HepG2 (cell line): ENCODE measurements around the gene BTBD7. TPM values are rescaled to one million over a fixed set of nuclear protein-coding genes. Genes with fewer than 3 reads are reported as not detected.

Experiments used
- ATAC-seq: fragments of 200-7000 bp; cut with Tn5 transposase; 3 replicates; pipeline ENCODE4 v1.9.1; 2020; ENCODE audit warnings: mild to moderate bottlenecking, moderate library complexity
- BruUV-seq: library from RNA; stranded (reverse); fragments of 400-500 nt; replicated peaks from 2 replicates; lab custom pipeline; 2021; lab: Mats Ljungman, UMichigan
- CTCF ChIA-PET: fragments of 300-600 bp; formaldehyde crosslinking; extraction: SDS; loops from one replicate; lab custom pipeline; 2021; ENCODE audit warnings: low total read pairs, inconsistent platforms, low intra/inter-chr PET ratio; lab: Yijun Ruan, JAX
- POLR2A ChIA-PET: fragments of 350-600 bp; sonication (Branson Sonifier 250); formaldehyde crosslinking; loops from one replicate; lab custom pipeline; 2020; ENCODE audit warnings: antibody characterized with exemption, inconsistent platforms; lab: Yijun Ruan, JAX
- DNase-seq: peaks from one replicate; pipeline ENCODE4 v3.0.0-alpha.2; 2015; ENCODE audit warnings: low spot score
- FAIRE-seq: peaks from 3 replicates; lab custom pipeline; 2011; peaks lifted over from hg19 to GRCh38; lab: Jason Lieb, UNC
- H2AFZ ChIP-seq: one replicate; pipeline ENCODE4 v1.6.1; 2011; ENCODE audit warnings: low read length, inconsistent platforms
- H3K27ac ChIP-seq: fragments of 300-600 bp; 3 replicates; pipeline ENCODE4 v1.8.0; 2011; ENCODE audit warnings: mixed run types, mild to moderate bottlenecking, mixed read lengths, low read length, inconsistent platforms; ENCODE audit not compliant: insufficient read depth; ENCODE audit errors: extremely low read length
- H3K27me3 ChIP-seq, 2 experiments: fragments of 200-600 bp in 1 of 2; 2 replicates in 1 of 2; 3 replicates in 1 of 2; pipeline versions ENCODE4 v1.6.0 to v1.8.0; 2011; ENCODE audit warnings: low read length in 2 of 2, mild to moderate bottlenecking in 2 of 2, moderate library complexity in 2 of 2, inconsistent platforms in 1 of 2; ENCODE audit not compliant: insufficient read depth in 2 of 2, control insufficient read depth in 1 of 2
- H3K36me3 ChIP-seq, 2 experiments: fragments of 200-600 bp in 1 of 2; replicated peaks in 1 of 2; 2 replicates in 1 of 2; 3 replicates in 1 of 2; pipeline versions ENCODE4 v1.5.1 to v1.8.0; 2011; ENCODE audit warnings: low read length in 2 of 2, inconsistent platforms in 1 of 2; ENCODE audit not compliant: insufficient read depth in 2 of 2, control insufficient read depth in 1 of 2
- H3K4me1 ChIP-seq: 2 replicates; pipeline ENCODE4 v1.5.1; 2012; ENCODE audit warnings: low read length, inconsistent platforms; ENCODE audit not compliant: insufficient read depth
- H3K4me2 ChIP-seq: 2 replicates; pipeline ENCODE4 v1.6.0; 2011; ENCODE audit warnings: low read depth, low read length, inconsistent platforms
- H3K4me3 ChIP-seq, 3 experiments: fragments of 200-600 bp in 1 of 3; sonication (generic), shearing (Covaris generic) in 1 of 3; replicated peaks in 1 of 3; 2 replicates each; pipeline ENCODE4 v1.5.1; 2011 to 2016; ENCODE audit warnings: low read length in 3 of 3, inconsistent platforms in 2 of 3, low read depth in 2 of 3, mild to moderate bottlenecking in 2 of 3, control low read depth in 1 of 3, mixed read lengths in 1 of 3; ENCODE audit not compliant: insufficient read depth in 1 of 3
- H3K79me2 ChIP-seq: one replicate; pipeline ENCODE4 v1.6.1; 2011; ENCODE audit warnings: low read length, inconsistent platforms; ENCODE audit not compliant: insufficient read depth
- H3K9ac ChIP-seq: 2 replicates; pipeline ENCODE4 v1.6.0; 2011; ENCODE audit warnings: mild to moderate bottlenecking, low read depth, low read length, inconsistent platforms; ENCODE audit not compliant: insufficient read depth
- H3K9me3 ChIP-seq: 2 replicates; pipeline ENCODE4 v1.5.1; 2012; ENCODE audit warnings: mild to moderate bottlenecking, low read length
- H4K20me1 ChIP-seq: 2 replicates; pipeline ENCODE4 v1.6.0; 2011; ENCODE audit warnings: inconsistent platforms, mild to moderate bottlenecking, low read length, moderate library complexity; ENCODE audit not compliant: insufficient read depth
- CREM ChIP-seq, 2 experiments: sonication (generic) in 1 of 2; formaldehyde crosslinking in 1 of 2; IDR thresholded peaks; 2 replicates each; pipeline versions ENCODE4 v1.4.0 to v1.6.1; 2016 to 2020; ENCODE audit warnings: antibody characterized with exemption in 1 of 2, mild to moderate bottlenecking in 1 of 2, missing genetic modification reagents in 1 of 2
- FOXA1 ChIP-seq, 2 experiments: fragments of 450-650 bp in 1 of 2; sonication (generic) in 1 of 2; formaldehyde crosslinking in 1 of 2; IDR thresholded peaks; 2 replicates each; pipeline versions ENCODE4 v1.4.0 to v1.6.1; 2016 to 2020; ENCODE audit warnings: missing genetic modification reagents in 1 of 2
- HMGXB4 ChIP-seq, 2 experiments: sonication (generic) in 1 of 2; formaldehyde crosslinking in 1 of 2; IDR thresholded peaks; 2 replicates each; pipeline versions ENCODE4 v1.4.0 to v1.6.1; 2018 to 2020; ENCODE audit warnings: missing genetic modification reagents in 2 of 2, borderline replicate concordance in 1 of 2, low read depth in 1 of 2, mild to moderate bottlenecking in 1 of 2, missing biosample characterization in 1 of 2
- HNF4G ChIP-seq, 2 experiments: sonication (generic) in 1 of 2; formaldehyde crosslinking in 1 of 2; IDR thresholded peaks; 2 replicates each; pipeline versions ENCODE4 v1.4.0 to v1.6.1; 2011 to 2020; ENCODE audit warnings: borderline replicate concordance in 2 of 2, low read depth in 2 of 2, mild to moderate bottlenecking in 2 of 2, low read length in 1 of 2, missing genetic modification reagents in 1 of 2, moderate library complexity in 1 of 2
- MTF2 ChIP-seq: sonication (generic); formaldehyde crosslinking; IDR thresholded peaks from 2 replicates; pipeline ENCODE4 v1.5.0; 2020; ENCODE audit warnings: missing genetic modification reagents, borderline replicate concordance
- NRL ChIP-seq: sonication (generic); formaldehyde crosslinking; IDR thresholded peaks from 2 replicates; pipeline ENCODE4 v1.5.0; 2020; ENCODE audit warnings: missing genetic modification reagents, mild to moderate bottlenecking, moderate library complexity, borderline replicate concordance
- RBFOX2 ChIP-seq: fragments of 200-400 bp; formaldehyde crosslinking; IDR thresholded peaks from 2 replicates; pipeline ENCODE4 v1.6.1; 2017; ENCODE audit warnings: low read depth, mild to moderate bottlenecking, low read length
- SMC3 ChIP-seq: IDR thresholded peaks from 2 replicates; pipeline ENCODE4 v1.6.1; 2011; ENCODE audit warnings: low read length, improper control_type of control experiment
- THRA ChIP-seq: sonication (generic); formaldehyde crosslinking; IDR thresholded peaks from 2 replicates; pipeline ENCODE4 v1.4.0; 2020; ENCODE audit warnings: missing genetic modification reagents, borderline replicate concordance
- ZNF530 ChIP-seq: sonication (generic); formaldehyde crosslinking; IDR thresholded peaks from 2 replicates; pipeline ENCODE4 v1.5.0; 2020; ENCODE audit warnings: low read depth, mild to moderate bottlenecking, missing genetic modification reagents
- ZNF768 ChIP-seq: sonication (generic); formaldehyde crosslinking; IDR thresholded peaks from 2 replicates; pipeline ENCODE4 v1.4.0; 2020; ENCODE audit warnings: missing genetic modification reagents
- WGBS: methylation state at CpG from one replicate; pipeline ENCODE4 v1.1.6; 2017; ENCODE audit warnings: low lambda C conversion rate; 5-methylcytosine and 5-hydroxymethylcytosine counted together
- in situ Hi-C: cut with HindIII; loops from 2 replicates; pipeline ENCODE4 v1.10.0; 2017; ENCODE audit warnings: low pct_unique_long_range_greater_than_20kb; ENCODE audit not compliant: extremely low pct_ligation_motif_present
- intact Hi-C: fragments of 100-400 bp; cut with micrococcal nuclease; formaldehyde crosslinking; loops from one replicate; pipeline ENCODE4 v1.10.0; 2022; ENCODE audit not compliant: unreplicated experiment
- polyA plus RNA-seq, 8 experiments: library from polyadenylated mRNA; depleted of rRNA in 3 of 8; stranded (reverse) in 7 of 8; unstranded in 1 of 8; fragments of >200 nt; fragmentation: Illumina TruSeq in 4 of 8; extraction: Trizol in 4 of 8; gene quantifications; 2 replicates each; pipeline versions ENCODE4 v1.2.1 to v1.2.3, GENCODE V29; 2011 to 2016; ENCODE audit warnings: low read depth in 4 of 8, missing spikeins in 1 of 8, mixed read lengths in 1 of 8; ENCODE audit not compliant: insufficient read depth in 1 of 8
- total RNA-seq, 5 experiments: library from RNA; depleted of rRNA; stranded (reverse); fragments of >200 nt; fragmentation: Illumina TruSeq; extraction: Trizol; gene quantifications; 2 replicates each; pipeline ENCODE4 v1.2.3, GENCODE V29; 2016; ENCODE audit warnings: low read depth in 1 of 5
- TF ChIP-seq, protein P1 (sequence below): sonication (generic); formaldehyde crosslinking; IDR thresholded peaks from 2 replicates; pipeline ENCODE4 v1.5.0; 2020; ENCODE audit warnings: missing genetic modification reagents
- TF ChIP-seq, protein P2 (sequence below): sonication (generic); formaldehyde crosslinking; IDR thresholded peaks from 2 replicates; pipeline ENCODE4 v1.8.1; 2023; ENCODE audit warnings: mild to moderate bottlenecking, inconsistent platforms, moderate library complexity, missing genetic modification reagents, borderline replicate concordance
- TF ChIP-seq, protein P3 (sequence below): IDR thresholded peaks from 2 replicates; pipeline ENCODE4 v1.6.1; 2012; ENCODE audit warnings: low read length, improper control_type of control experiment

Gene BTBD7
- total and polyA plus RNA-seq, 2 of the 13 experiments (the other 11 are each of a cell fraction or from before 2014, with no cell fraction given) = 11.6 to 15.2 TPM

- peaks cover 3% of the 10 kb centered on the region; the same call in 1 of the 2 replicates for H3K4me1 ChIP-seq
- 97% methylated on average over 3 of the region's 3 CpGs for WGBS
- peaks cover 11 to 30% of the 10 kb centered on the region in 2 experiments for H3K36me3 ChIP-seq
- no peak for ATAC-seq
- no peaks in the 10 kb centered on the region for H3K9me3 ChIP-seq
- no peak overlapping the region for H2AFZ ChIP-seq
- no peak overlapping the region for H3K4me2 ChIP-seq
- H3K9ac ChIP-seq = no peak overlapping the region
- in situ Hi-C loops = no loop called here
- no peaks in the 10 kb centered on the region for H3K79me2 ChIP-seq
- H3K27ac ChIP-seq = no peak overlapping the region
- ChIA-PET POLR2A (interaction anchor here (0.6 kb wide), 1 partner anchor 56 kb away, joined by 3 read pairs; the partner anchor contains the start of gene MOAP1), CTCF (no interaction called here)
- intact Hi-C loops = no loop called here
- BruUV-seq = no TSS peak
- no peak for DNase-seq
- no peak for FAIRE-seq
- H4K20me1 ChIP-seq = no peaks in the 10 kb centered on the region
- H3K4me3 ChIP-seq = no peak overlapping the region
- no peaks in the 10 kb centered on the region for H3K27me3 ChIP-seq
- TF ChIP-seq THRA (CRISPR knock-in tag) = no peak
- no peak for TF ChIP-seq ZNF768
- TF ChIP-seq HNF4G (IDR thresholded peaks at IDR 0.05; ENCODE audit: borderline replicate concordance, low read depth, low read length) = no peak
- TF ChIP-seq HNF4G (CRISPR knock-in tag; IDR thresholded peaks at IDR 0.05; ENCODE audit: borderline replicate concordance, low read depth) = no peak
- TF ChIP-seq MTF2 (CRISPR knock-in tag) = no peak
- no peak for TF ChIP-seq NRL
- TF ChIP-seq HMGXB4 (CRISPR knock-in tag; IDR thresholded peaks at IDR 0.05; ENCODE audit: borderline replicate concordance in 1 of 2, low read depth in 1 of 2) = no peak
- TF ChIP-seq CREM (IDR thresholded peaks at IDR 0.05) = no peak
- no peak for TF ChIP-seq CREM (CRISPR knock-in tag; IDR thresholded peaks at IDR 0.05)
- no peak for TF ChIP-seq FOXA1 (IDR thresholded peaks at IDR 0.05)
- TF ChIP-seq FOXA1 (CRISPR knock-in tag; IDR thresholded peaks at IDR 0.05) = no peak
- TF ChIP-seq SMC3 = no peak
- TF ChIP-seq ZNF530 = no peak
- no peak for TF ChIP-seq RBFOX2
- TF ChIP-seq, protein P1, sequence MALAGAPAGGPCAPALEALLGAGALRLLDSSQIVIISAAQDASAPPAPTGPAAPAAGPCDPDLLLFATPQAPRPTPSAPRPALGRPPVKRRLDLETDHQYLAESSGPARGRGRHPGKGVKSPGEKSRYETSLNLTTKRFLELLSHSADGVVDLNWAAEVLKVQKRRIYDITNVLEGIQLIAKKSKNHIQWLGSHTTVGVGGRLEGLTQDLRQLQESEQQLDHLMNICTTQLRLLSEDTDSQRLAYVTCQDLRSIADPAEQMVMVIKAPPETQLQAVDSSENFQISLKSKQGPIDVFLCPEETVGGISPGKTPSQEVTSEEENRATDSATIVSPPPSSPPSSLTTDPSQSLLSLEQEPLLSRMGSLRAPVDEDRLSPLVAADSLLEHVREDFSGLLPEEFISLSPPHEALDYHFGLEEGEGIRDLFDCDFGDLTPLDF (CRISPR knock-in tag) = no peak
- TF ChIP-seq, protein P2, sequence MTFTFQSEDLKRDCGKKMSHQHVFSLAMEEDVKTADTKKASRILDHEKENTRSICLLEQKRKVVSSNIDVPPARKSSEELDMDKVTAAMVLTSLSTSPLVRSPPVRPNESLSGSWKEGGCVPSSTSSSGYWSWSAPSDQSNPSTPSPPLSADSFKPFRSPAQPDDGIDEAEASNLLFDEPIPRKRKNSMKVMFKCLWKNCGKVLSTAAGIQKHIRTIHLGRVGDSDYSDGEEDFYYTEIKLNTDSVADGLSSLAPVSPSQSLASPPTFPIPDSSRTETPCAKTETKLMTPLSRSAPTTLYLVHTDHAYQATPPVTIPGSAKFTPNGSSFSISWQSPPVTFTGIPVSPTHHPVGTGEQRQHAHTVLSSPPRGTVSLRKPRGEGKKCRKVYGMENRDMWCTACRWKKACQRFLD (CRISPR knock-in tag) = no peak
- TF ChIP-seq, protein P3, sequence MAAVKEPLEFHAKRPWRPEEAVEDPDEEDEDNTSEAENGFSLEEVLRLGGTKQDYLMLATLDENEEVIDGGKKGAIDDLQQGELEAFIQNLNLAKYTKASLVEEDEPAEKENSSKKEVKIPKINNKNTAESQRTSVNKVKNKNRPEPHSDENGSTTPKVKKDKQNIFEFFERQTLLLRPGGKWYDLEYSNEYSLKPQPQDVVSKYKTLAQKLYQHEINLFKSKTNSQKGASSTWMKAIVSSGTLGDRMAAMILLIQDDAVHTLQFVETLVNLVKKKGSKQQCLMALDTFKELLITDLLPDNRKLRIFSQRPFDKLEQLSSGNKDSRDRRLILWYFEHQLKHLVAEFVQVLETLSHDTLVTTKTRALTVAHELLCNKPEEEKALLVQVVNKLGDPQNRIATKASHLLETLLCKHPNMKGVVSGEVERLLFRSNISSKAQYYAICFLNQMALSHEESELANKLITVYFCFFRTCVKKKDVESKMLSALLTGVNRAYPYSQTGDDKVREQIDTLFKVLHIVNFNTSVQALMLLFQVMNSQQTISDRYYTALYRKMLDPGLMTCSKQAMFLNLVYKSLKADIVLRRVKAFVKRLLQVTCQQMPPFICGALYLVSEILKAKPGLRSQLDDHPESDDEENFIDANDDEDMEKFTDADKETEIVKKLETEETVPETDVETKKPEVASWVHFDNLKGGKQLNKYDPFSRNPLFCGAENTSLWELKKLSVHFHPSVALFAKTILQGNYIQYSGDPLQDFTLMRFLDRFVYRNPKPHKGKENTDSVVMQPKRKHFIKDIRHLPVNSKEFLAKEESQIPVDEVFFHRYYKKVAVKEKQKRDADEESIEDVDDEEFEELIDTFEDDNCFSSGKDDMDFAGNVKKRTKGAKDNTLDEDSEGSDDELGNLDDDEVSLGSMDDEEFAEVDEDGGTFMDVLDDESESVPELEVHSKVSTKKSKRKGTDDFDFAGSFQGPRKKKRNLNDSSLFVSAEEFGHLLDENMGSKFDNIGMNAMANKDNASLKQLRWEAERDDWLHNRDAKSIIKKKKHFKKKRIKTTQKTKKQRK = no peak
Observed at GRCh38 chr14:93240678-93241000, 92.2 kb downstream of the BTBD7 start.
